HG02623 (cell line): Measurements from ENCODE around the gene ANTKMT.

ENCODE experiments used
- ATAC-seq: cut with Tn5 transposase; IDR thresholded peaks from one replicate; pipeline ENCODE4 v1.9.1; 2021; ENCODE audit warnings: moderate library complexity; ENCODE audit not compliant: unreplicated experiment

ANTKMT gene

DNA sequence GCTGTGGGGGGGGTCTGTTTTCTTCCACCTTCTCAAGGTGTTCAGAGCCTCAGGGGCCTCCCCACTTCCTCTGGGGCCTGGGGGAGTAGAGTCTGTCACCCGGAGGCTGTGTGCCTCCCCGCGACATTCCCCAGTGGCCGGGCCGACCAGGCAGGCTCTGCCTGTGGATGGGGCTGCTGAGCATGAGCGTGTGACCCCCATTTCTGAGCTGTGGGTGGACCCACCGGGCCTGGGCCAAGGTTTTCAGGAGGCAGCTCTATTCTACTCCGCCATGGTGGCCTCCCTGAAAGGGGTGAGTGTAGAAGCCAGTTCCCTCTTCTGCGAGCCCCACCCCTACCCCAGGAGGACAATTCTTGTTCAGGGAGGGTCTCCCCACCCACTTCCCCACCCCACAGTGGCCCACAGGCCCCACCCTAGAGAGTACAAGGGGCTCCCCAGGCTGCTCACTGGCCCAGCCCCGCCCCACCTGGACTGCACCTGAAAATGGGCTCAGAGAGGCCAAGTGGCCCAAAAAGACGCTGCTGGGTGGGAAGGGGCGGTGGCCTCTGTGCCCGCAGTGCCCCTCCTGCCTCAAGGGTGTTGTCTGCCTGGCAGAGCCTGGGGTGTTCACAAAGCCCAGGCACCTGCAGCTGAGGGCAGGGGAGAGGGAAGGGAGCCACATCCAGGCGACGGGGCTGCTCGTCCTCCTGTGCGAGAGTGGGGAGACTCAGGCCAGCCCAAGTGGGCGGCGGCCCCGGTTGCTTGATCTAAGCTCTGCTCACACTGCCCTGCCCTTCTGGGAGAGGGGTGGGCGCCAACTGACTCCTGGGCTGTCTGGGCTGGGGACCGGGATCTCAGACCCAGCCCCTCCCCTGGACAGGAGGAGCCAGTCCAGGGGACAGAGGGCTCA lies 40.9 kb downstream of the ANTKMT start:
- ATAC-seq: no peak

DNA sequence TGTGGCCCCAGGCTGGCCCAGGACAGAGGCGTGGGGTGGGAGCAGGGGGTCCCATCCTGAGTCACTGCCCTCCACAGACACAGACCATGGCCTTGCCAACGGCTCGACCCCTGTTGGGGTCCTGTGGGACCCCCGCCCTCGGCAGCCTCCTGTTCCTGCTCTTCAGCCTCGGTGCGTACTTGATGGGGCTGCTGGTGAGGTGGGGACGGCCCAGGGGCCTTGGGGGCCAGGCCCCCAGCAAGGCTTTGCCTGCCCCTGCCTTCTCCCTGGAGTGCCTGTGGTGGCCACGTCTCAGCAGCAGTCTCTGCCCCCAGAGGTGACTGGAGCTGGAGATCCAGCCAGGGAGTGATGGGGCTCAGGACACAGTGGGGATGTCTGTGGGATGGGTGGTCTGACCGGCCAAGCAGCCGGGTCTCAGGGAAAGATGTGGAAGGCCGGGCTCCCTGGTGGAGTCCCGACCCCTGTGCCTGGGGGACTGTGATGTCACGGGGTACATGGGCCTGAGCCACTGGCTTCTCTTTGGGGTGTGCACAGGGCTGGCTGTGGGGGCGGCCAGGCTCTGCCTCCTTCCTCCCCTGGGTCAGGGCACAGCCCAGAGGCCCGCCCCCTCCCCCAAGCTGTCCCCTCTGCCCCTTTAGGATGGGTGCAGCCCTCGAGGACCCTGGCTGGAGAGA lies 41.8 kb downstream of the ANTKMT start:
- no peak for ATAC-seq

- no peak for ATAC-seq
Measured at GRCh38 chr16:763369-764183, 42.6 kb downstream of the ANTKMT start.

GRCh38 chr16:764184-764750 lies 43.3 kb downstream of the ANTKMT start:
- no peak for ATAC-seq

DNA sequence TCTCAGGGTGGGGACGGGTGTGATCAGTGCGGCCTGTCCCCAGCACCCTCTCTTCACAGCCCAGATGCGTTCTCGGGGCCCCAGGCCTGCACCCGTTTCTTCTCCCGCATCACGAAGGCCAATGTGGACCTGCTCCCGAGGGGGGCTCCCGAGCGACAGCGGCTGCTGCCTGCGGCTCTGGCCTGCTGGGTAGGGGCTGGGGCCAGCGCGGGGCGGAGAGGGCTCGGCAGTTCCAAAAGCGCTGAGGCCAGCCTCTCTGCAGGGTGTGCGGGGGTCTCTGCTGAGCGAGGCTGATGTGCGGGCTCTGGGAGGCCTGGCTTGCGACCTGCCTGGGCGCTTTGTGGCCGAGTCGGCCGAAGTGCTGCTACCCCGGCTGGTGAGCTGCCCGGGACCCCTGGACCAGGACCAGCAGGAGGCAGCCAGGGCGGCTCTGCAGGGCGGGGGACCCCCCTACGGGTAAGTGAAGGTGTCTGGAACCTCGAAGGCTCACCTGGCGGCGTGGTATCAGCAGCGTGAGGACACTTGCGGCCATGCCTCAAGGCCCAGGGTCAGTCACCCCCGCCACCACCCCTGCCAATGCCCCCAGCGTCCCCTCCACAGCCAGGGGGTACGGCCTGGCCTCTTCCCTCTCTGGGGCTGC lies 44.0 kb downstream of the ANTKMT start:
- no peak for ATAC-seq

DNA sequence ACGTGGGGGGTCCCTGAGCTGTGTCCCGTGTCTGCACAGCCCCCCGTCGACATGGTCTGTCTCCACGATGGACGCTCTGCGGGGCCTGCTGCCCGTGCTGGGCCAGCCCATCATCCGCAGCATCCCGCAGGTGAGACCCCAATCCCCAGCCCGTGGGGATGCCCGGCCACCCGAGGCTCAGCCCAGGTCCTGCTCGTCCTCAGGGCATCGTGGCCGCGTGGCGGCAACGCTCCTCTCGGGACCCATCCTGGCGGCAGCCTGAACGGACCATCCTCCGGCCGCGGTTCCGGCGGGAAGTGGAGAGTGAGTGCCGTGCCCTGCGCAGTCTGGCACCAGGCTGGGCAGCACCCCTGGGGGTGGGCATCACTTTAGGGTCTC lies 44.5 kb downstream of the ANTKMT start:
- no peak for ATAC-seq

DNA sequence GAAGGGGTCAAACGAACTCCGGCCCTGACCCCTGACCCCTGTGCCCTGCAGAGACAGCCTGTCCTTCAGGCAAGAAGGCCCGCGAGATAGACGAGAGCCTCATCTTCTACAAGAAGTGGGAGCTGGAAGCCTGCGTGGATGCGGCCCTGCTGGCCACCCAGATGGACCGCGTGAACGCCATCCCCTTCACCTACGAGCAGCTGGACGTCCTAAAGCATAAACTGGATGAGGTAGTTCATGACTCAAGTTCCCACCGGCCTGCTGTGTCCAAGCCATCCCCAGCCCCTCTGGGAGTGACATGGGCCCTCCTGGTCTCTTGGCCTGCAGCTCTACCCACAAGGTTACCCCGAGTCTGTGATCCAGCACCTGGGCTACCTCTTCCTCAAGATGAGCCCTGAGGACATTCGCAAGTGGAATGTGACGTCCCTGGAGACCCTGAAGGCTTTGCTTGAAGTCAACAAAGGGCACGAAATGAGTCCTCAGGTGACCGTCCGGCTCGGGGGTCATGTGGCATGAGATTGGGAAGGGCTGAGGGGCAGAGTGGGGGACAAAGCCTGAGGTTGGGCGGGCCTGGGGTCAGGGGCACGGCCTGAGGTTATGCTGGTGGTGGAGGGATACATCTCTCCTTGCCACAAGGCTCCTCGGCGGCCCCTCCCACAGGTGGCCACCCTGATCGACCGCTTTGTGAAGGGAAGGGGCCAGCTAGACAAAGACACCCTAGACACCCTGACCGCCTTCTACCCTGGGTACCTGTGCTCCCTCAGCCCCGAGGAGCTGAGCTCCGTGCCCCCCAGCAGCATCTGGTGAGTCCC lies 45.3 kb downstream of the ANTKMT start:
- ATAC-seq: no peak

- no peak for ATAC-seq
Measured at GRCh38 chr16:766820-767640, 46.1 kb downstream of the ANTKMT start.

- no peak for ATAC-seq
Measured at GRCh38 chr16:767743-768235, 46.8 kb downstream of the ANTKMT start.

GRCh38 chr16:768428-768827 lies 47.5 kb downstream of the ANTKMT start:
- no peak for ATAC-seq

- no peak for ATAC-seq
Measured at GRCh38 chr16:769184-769784, 48.3 kb downstream of the ANTKMT start.

- ATAC-seq: no peak
Measured at GRCh38 chr16:769934-770333, 49.0 kb downstream of the ANTKMT start.

GRCh38 chr16:770411-770810 lies 49.5 kb downstream of the ANTKMT start:
- no peak for ATAC-seq
